ENCODE data around the gene BRCC3. TPM values are rescaled to one million over a fixed set of nuclear protein-coding genes. Genes with fewer than 3 reads are reported as not detected.

BRCC3 gene
- 23.3 to 31.0 TPM (median 26.7 TPM) in 5 replicates for total RNA-seq (2022; extraction: Qiagen RNA extraction; ENCODE audit: low read depth)

GRCh38 chrX:155070975-155071693 is at the start of gene BRCC3, which contains the start of the genes CMC4 and MTCP1:
Gene BRCC3 (plus strand): TSS chrX:155071508. CDS start chrX:155071528, 20 bp downstream.
Gene CMC4 (minus strand): TSS chrX:155071136. CDS start chrX:155064023, 7,113 bp downstream.
Gene MTCP1 (minus strand): TSS chrX:155071136. CDS start chrX:155066010, 5,126 bp downstream.

GRCh38 chrX:155022585-155022984 is 48.7 kb upstream of the BRCC3 start, which contains the start of gene F8:
Gene F8 (minus strand): TSS chrX:155022723. CDS start chrX:155022552, 171 bp downstream.

GRCh38 chrX:155026727-155027508 is 44.4 kb upstream of the BRCC3 start, which contains the start of gene FUNDC2:
Gene FUNDC2 (plus strand): TSS chrX:155026844. CDS start chrX:155026939, 95 bp downstream.

Other genes with a start within 250 kb of the BRCC3 start
- gene SMIM9, start 236.8 kb upstream of the BRCC3 start, total RNA-seq (2022; extraction: Qiagen RNA extraction; ENCODE audit: low read depth), result not detected in 5 replicates
- 57.7 to 98.9 TPM (median 87.7 TPM) in 5 replicates for gene F8A1, start 185.2 kb upstream of the BRCC3 start, total RNA-seq (2022; extraction: Qiagen RNA extraction; ENCODE audit: low read depth)
- gene F8, start 48.8 kb upstream of the BRCC3 start, total RNA-seq (2022; extraction: Qiagen RNA extraction; ENCODE audit: low read depth), result 3.6 to 4.5 TPM (median 3.9 TPM) in 5 replicates
- 85.1 to 121 TPM (median 107 TPM) in 5 replicates for gene FUNDC2, start 44.7 kb upstream of the BRCC3 start, total RNA-seq (2022; extraction: Qiagen RNA extraction; ENCODE audit: low read depth)
- 15.4 to 16.6 TPM (median 15.7 TPM) in 5 replicates for gene CMC4, start 372 bp upstream of the BRCC3 start, total RNA-seq (2022; extraction: Qiagen RNA extraction; ENCODE audit: low read depth)
- gene MTCP1, start 372 bp upstream of the BRCC3 start, total RNA-seq (2022; extraction: Qiagen RNA extraction; ENCODE audit: low read depth), result 11.7 to 19.1 TPM (median 18.0 TPM) in 5 replicates
- 50.8 to 68.4 TPM (median 52.3 TPM) in 5 replicates for gene VBP1, start 145.0 kb downstream of the BRCC3 start, total RNA-seq (2022; extraction: Qiagen RNA extraction; ENCODE audit: low read depth)
- 0.62 to 1.1 TPM (median 0.73 TPM) in 5 replicates for gene RAB39B, start 193.0 kb downstream of the BRCC3 start, total RNA-seq (2022; extraction: Qiagen RNA extraction; ENCODE audit: low read depth)

Measured in A549 treated with CpdA at 1 μM for 4 hours (cell line).